IMR-90 (cell line): ENCODE measurements around the gene TRPM1.
A peak's percentile ranks its signal among the peaks of the same experiment; 100 is the strongest.

ENCODE experiments used
- BHLHE40 ChIP-seq: fragments of 150-350 bp; IDR thresholded peaks from 2 replicates; pipeline ENCODE4 v1.6.1; 2016; ENCODE audit warnings: mild to moderate bottlenecking, low read depth, low read length
- CEBPB ChIP-seq: IDR thresholded peaks from 2 replicates; pipeline ENCODE4 v1.6.1; 2012; ENCODE audit warnings: low read depth, low read length, improper control_type of control experiment
- CHD1 ChIP-seq: IDR thresholded peaks from 2 replicates; pipeline ENCODE4 v1.6.1; 2012; ENCODE audit warnings: low read depth, low read length, improper control_type of control experiment
- CTCF ChIP-seq: conservative IDR thresholded peaks from 2 replicates; pipeline ENCODE4 v1.5.1; 2012; ENCODE audit warnings: mild to moderate bottlenecking, low read depth, low read length, improper control_type of control experiment
- ELK1 ChIP-seq: fragments of 150-350 bp; IDR thresholded peaks from 2 replicates; pipeline ENCODE4 v1.6.1; 2016; ENCODE audit warnings: low read depth, mild to moderate bottlenecking, low read length, moderate library complexity, borderline replicate concordance
- MAFK ChIP-seq: IDR thresholded peaks from 2 replicates; pipeline ENCODE4 v1.6.1; 2012; ENCODE audit warnings: low read depth, low read length, improper control_type of control experiment
- MAZ ChIP-seq: IDR thresholded peaks from 2 replicates; pipeline ENCODE4 v1.6.1; 2012; ENCODE audit warnings: low read depth, mild to moderate bottlenecking, low read length, improper control_type of control experiment, moderate library complexity, borderline replicate concordance
- NFE2L2 ChIP-seq: fragments of 150-350 bp; IDR thresholded peaks from 2 replicates; pipeline ENCODE4 v1.6.1; 2016; ENCODE audit warnings: low read depth, mild to moderate bottlenecking, low read length
- POLR2A ChIP-seq: IDR thresholded peaks from 2 replicates; pipeline ENCODE4 v1.6.1; 2012; ENCODE audit warnings: mild to moderate bottlenecking, low read depth, low read length
- RCOR1 ChIP-seq: IDR thresholded peaks from 2 replicates; pipeline ENCODE4 v1.6.1; 2012; ENCODE audit warnings: mild to moderate bottlenecking, low read length, improper control_type of control experiment; ENCODE audit not compliant: insufficient replicate concordance
- RFX5 ChIP-seq: IDR thresholded peaks from 2 replicates; pipeline ENCODE4 v1.8.0; 2012; ENCODE audit warnings: low read depth, mild to moderate bottlenecking, low read length, moderate library complexity
- SMC3 ChIP-seq: fragments of 150-350 bp; IDR thresholded peaks from 2 replicates; pipeline ENCODE4 v1.6.1; 2016; ENCODE audit warnings: low read depth, mild to moderate bottlenecking, antibody characterized with exemption, low read length, moderate library complexity
- USF2 ChIP-seq: fragments of 150-350 bp; IDR thresholded peaks from 2 replicates; pipeline ENCODE4 v1.6.1; 2017; ENCODE audit warnings: mild to moderate bottlenecking, antibody characterized with exemption, low read length, low read depth

- TF ChIP-seq CTCF (no peak), RCOR1 (no peak), POLR2A (no peak), BHLHE40 (no peak), RFX5 (no peak), NFE2L2 (no peak), MAZ (no peak), CEBPB (0 out of 2 replicates have a peak, but pooled peaks have one; percentile 20), SMC3 (no peak), CHD1 (no peak), ELK1 (no peak), MAFK (no peak), USF2 (no peak)
Observed at GRCh38 chr15:30954674-30955073, 146.9 kb downstream of the TRPM1 start.
